ELR (cell line): ENCODE measurements around the gene UBE3D.
"Not testable (repeated sequence)": the region's sequence is repeated elsewhere in the genome, so short reads cannot be mapped to it uniquely, and the experiment has no call there.

Experiments used
- DNase-seq: peaks from one replicate; pipeline ENCODE4 v3.0.0-alpha.2; 2015; ENCODE audit warnings: low read depth

Gene UBE3D

GRCh38 chr6:82872185-82872584 lies 193.5 kb downstream of the UBE3D start:
- peak; percentile 12 for DNase-seq

DNA sequence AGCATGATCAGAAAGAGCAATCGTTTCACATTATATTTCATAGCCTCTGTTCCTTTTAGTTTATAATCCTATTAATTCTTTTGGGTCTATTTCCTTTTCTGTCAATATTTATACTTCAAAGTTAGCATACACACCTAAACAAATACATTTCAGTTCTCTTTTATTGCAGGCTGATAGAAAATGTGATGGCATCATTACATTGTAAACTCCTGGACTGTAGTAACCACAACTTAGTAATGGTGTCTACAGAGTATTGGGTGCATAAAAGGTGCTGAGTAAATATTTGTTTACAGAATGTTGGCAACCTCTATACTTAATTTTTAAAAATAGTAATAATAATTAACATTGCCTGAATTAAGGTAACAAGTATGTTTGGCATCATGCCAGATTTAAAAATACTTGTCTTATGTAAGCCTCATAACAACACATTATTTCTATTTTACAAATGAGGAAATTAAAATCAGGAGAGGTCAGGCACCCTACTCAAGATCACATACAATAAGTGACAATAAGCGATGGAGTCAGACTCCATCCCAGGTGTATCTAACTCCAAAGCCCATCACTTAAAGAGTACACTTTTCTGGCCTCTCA lies 195.0 kb downstream of the UBE3D start:
- DNase-seq, result no peak

DNA sequence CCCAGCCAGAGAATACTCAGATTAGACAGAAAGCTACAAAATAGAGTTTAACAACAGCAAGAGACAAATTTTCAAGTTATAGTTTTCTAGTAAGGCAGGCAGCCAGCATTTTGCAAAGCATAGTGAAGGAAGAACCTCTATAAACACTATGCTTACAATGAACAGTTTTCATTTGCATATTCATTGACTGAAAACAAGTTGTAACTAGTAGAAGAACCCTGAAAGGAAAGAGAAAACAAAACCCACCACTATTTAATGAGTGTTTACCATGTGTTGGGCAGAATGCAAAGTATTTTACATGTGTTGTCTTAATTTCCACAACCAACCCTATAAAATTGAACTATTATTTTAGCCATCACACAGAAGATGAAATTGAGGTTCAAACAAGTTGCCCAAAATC lies 196.1 kb downstream of the UBE3D start:
- no peak for DNase-seq

DNA sequence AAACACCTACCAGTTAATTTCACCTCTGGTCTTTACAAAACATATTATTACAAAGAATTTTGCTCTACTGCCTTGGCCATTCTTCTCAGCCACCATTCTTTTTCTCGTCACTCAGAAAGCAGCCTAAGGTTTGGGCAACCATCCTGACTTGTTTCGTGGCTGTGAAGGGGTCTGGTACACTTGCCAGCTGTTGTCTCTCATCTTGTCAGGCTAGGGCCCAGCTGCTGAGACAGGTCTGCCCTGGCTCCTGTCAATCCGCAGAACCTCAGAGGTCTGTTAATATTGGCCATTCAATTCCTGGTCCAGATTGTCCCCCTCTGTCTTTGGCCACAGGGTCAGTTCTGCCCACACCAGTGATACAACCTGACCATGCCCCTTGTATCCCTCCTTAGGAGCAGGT lies 197.7 kb downstream of the UBE3D start:
- no peak for DNase-seq

DNA sequence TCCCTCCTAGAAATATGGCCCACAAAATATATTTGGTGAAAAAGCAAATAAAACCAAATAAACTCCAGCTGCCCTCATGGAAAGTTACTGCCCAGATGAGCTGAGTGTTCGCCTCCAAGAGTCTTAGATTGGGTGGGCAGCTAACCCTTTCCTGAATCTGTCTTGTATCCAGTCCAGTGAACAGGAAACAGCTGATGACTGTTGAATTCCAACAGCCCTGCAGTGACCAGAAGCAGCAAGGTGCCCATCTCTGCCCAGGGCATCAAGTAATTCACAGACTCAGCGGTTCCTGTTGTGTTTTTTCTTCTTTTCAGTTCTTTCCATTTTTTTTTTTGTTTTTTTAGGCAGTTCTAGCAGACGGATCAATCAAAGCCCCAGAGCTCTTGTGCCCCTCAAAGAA lies 199.2 kb downstream of the UBE3D start:
- no peak for DNase-seq

DNA sequence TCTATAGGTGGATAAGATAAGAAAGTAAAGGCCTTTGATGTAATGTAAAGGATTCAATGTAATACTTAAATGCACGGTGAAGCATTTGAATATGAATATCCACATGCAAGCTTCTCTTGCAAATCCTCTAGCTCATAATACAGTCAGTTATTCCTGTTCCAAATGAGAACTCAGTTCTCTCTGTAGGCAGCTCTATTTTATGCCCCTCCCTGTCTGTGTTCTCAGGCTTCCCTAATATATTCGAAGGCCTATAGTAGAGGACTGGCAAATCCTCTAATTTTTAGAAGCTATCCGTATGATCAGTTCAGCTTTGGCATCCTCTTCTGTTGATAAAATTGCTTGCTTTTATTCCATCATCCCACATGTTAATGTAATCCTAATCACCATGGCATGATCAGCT lies 200.2 kb downstream of the UBE3D start:
- no peak for DNase-seq

DNA sequence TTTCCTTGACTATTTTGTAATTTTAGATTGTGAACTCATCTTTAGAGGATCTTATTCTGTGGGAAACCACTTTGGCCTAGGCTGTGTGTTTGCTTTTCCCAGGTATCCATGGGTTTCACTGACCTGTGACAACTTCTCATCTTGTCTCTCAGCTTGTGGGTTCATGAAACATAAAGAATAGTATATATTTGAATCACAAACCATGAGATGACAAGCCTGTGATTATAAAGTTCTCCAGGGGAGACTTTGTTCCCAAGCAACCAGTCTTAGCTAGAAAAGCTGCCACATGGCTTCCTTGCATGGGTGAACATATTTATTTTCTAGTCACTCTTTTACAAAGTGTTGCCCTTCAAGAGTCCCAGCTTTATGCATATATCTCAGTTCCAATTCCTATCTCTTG lies 201.9 kb downstream of the UBE3D start:
- no peak for DNase-seq

DNA sequence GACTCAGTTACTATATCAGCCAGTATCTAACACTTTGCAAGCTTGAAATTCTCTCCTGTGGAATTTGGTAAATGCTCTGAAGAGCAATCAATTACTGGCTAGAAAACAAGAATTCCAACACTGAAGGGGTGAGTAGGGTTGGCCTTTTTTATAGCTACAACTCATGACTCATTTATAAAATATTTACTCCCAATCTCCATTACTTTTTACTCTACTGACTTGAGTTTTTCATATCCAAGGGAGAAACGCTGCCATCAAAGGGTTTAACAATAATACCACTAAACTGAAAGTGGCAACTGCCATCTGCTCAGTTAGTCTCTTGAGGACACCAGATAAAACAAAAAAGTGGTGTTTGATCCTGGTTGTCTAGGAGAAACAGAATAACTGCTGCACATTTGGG lies 203.1 kb downstream of the UBE3D start:
- peak; percentile 72 for DNase-seq

DNA sequence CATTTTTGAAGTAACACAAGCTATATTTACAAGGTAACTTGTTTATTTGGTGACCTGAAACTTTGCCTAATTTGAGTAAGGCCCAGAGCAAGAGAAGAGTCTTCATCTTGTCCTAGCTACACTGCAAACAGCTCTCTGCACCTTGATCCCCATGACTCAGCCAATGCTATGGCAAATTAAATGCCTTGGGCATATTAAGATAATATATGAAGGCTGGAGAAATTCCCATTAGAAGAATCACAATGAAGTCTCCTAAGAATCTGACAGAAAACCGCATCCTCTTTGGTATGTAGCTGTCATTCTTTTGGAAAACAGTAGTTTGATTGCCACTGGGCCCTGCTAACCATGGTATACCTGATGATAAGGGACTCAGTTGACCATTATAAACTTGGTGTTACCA lies 204.5 kb downstream of the UBE3D start:
- DNase-seq, result peak; percentile 86

GRCh38 chr6:82856077-82856476 lies 209.6 kb downstream of the UBE3D start:
- DNase-seq, result not testable (repeated sequence)

DNA sequence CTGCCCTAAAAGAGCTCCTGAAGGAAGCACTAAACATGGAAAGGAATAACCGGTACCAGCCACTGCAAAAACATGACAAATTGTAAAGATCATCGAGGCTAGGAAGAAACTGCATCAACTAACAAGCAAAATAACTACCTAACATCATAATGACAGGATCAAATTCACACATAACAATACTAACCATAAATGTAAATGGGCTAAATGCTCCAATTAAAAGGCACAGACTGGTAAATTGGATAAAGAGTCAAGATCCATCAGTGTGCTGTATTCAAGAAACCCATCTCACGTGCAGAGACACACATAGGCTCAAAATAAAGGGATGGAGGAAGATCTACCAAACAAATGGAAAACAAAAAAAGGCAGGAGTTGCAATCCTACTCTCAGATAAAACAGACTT lies 212.7 kb downstream of the UBE3D start:
- not testable (repeated sequence) for DNase-seq

- no peak for DNase-seq
Observed at GRCh38 chr6:82843291-82843885, 222.3 kb downstream of the UBE3D start.

DNA sequence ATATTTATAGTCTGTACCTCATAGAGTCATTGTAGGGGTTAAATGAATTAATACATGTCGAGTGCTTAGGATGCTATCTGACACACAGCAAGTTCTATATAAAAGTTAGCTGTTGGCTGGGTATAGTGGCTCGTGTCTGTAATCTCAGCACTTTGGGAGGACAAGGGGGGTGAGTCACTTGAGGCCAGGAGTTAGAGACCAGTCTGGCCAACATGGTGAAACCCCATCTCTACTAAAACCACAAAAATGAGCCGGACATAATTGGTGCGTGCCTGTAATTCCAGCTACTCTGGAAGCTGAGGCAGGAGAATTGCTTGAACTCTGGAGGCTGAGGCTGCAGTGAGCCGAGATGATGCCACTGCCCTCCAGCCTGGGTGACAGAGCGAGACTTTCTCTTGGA lies 222.9 kb downstream of the UBE3D start:
- DNase-seq, result peak; percentile 89
